GM18861 (cell line): Measurements from ENCODE around the gene OR2C3.
"Not testable (repeated sequence)": the region's sequence is repeated elsewhere in the genome, so short reads cannot be mapped to it uniquely, and the experiment has no call there.

Source experiments
- ATAC-seq: cut with Tn5 transposase; IDR thresholded peaks from one replicate; pipeline ENCODE4 v1.9.1; 2021; ENCODE audit not compliant: unreplicated experiment

Gene OR2C3

DNA sequence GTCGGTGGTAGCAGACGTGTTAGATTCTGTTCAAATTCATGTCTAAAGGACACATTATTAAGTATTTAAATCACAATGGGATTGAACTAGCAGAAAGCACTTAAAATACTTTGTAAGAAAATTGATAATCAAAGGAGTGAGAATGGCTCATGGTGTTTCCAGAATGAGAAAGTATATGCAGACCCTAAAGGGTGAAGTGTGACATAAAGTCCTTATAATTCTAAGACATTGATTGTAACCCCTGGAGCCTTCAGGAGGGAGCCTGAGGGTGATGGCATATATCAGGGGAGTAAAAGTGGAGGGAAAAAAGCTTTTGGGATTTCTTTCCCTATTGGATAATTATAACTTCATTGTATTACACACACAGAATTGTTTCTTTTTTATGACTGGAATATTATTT is at the start of gene OR2C3:
OR2C3 (minus strand) TSS at position 101 of the 400 bp plus-strand sequence. CDS start 3,929 bp downstream, outside the sequence.
- no peak for ATAC-seq

DNA sequence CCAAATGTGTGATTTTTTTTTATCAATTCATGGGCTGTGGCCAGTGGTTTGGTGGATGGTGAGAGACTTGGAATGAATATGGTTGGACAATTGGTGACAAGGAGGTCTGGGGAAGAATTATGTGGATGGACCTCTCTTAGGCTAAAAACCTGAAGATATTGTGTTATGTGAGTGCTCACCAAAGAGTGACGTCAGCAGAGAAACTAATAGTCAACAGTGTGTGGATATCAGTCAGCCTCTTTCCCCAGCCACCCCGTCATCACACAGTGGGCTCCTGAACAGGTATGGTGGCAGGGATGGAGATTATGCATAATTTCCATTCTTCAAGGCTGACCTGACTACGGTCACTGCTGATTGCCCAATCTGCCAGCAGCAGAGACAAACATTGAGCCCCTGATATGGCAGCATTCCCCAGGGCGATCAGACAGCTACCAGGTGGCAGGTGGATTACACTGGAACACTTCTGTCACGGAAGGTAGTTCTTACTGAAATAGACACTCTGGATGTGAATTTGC is 42.8 kb upstream of the OR2C3 start:
- ATAC-seq, result no peak

GRCh38 chr1:247576514-247576913 is 40.3 kb upstream of the OR2C3 start:
- no peak for ATAC-seq

GRCh38 chr1:247574664-247575063 is 38.4 kb upstream of the OR2C3 start:
- ATAC-seq, result no peak

DNA sequence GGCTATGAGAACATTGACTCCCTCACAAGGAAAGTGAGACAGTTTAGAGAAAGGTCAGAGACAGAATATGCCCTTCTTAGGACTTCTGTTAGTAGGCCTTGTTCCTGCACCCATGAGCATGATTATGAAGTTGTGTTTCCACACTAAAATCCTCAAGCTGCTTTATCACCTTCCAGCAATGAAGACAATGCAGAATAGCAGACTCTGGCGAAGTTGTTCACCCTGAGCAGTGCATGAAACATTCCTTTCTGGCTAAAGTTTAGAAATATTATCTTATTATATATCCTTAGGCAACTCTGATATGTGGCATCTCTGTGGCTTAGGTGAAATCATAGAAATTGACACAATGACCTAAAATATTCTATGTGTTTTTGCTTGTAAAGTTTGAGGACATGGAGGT is 38.0 kb upstream of the OR2C3 start:
- no peak for ATAC-seq

DNA sequence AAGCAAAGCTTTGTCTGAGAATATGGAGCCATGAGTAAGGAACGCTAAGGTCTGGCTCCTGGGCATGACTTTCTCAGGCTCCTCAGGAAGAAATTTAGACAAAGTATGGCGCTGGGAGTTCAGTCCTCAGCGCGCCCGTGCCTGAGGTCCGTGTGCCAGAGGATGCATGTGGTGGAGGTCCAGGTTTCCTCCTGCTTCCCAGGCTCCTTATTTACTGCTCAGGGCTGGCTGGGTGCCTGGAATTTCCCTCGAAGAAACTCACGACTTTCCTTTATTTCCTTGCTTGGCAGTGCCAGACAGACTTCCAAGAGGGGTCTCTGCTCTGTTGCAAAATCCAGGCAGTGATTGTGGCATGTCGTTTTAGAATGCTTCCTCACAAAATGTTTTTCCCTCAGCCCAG is 26.0 kb upstream of the OR2C3 start:
- ATAC-seq, result no peak

- ATAC-seq, result no peak
These were observed 25.5 kb upstream of the OR2C3 start for GRCh38 chr1:247561711-247562110.

DNA sequence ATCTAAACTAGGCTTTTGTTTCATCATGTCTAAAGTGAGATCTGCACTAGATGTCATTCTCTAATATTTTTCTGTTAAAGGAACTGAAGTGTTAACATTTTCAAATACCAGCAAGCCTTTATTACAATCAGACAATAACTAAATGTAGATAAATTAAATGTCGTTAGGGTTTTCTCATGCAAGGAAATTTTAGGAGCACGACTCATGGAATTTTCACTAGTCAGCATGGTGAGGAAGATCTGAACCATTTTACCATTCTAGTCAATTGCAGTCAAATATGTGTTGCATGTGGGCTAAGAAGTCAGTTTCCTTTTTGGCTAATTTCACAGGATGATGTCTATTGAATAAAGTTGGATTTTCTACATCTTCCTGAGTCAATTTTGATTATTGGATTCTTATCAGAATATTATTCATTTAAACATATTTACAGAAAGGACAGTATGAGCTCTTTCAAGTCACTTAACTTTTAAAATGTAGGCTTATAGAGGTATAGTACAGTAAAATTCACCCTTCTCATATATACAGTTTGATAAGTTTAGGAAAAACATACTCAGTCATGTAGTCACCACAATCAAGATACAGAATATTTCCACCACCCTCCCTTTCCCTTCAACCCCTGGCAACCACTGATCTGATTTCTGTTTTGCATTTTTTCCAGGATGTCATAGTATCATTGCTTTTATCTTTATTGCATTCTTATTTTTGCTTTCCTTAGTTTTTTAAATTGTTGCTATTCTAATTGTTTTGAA is 21.9 kb upstream of the OR2C3 start:
- ATAC-seq, result no peak

GRCh38 chr1:247552231-247552630 is 16.0 kb upstream of the OR2C3 start:
- no peak for ATAC-seq

- ATAC-seq, result no peak
These were observed 15.5 kb upstream of the OR2C3 start for GRCh38 chr1:247551721-247552120.

DNA sequence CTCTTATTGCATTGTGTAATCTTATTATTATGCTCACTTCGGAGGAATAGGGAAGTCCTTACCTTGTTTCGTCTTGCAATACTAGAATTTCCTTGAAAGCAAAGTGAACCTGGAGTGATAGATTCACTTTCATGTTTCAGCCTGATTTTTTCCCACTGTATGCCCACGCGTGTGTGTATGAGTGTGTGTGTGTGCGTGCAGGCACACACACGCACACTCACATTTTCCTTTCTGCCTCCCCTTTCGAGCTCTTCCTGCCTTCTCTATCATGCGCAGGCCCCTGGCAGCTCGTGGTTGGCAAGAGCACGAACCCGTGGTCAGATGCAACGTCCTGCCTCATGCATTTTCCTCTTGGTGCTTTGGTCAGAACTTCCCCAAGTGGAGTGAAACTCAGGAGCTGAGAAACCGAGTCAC is 12.5 kb upstream of the OR2C3 start, which contains the start of gene GCSAML:
GCSAML (plus strand) TSS at position 366 of the 414 bp plus-strand sequence. CDS start 58 bp downstream, outside the sequence.
- no peak for ATAC-seq

- ATAC-seq, result no peak
These were observed 11.9 kb upstream of the OR2C3 start for GRCh38 chr1:247548092-247548491.

DNA sequence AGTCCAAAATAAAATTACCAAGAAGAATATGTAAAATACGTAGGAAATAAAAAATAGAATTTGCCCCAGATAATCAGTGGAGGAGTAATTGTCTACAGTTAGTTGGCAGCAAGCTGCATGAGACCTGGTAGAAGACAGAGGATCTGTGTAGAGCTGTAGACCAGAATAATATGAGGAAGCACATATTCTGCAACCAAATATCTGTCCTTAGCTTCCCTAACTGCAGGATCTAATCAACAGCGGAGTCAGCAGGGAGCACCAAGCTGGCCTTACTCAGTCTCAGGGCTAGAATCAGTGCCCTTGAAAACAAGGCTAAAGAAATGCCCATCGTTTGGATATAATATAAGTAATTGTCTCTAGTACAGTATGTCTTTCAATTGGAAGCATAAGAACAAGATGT is 6.6 kb upstream of the OR2C3 start:
- ATAC-seq, result no peak

DNA sequence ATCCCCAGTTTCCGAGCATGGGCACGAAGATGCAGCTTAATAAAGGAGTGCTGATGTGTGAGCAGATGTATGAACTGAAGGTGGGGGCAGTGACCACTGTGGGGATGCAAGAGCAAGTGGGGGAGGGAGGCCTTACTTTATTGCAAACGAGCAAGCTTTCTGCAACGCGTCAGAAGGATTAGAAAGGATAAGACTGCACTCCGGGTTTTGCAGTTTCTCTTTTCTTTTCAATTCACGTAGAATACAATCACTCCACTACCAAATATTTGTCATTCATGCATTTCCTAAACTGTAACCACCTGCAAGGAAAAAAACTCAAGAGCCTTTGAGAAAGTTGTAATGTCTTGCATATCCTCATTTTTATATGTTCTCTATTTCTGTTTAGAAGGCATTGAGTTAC is 4.3 kb upstream of the OR2C3 start:
- ATAC-seq, result no peak

GRCh38 chr1:247539215-247539614 is 3.0 kb upstream of the OR2C3 start:
- ATAC-seq, result no peak

DNA sequence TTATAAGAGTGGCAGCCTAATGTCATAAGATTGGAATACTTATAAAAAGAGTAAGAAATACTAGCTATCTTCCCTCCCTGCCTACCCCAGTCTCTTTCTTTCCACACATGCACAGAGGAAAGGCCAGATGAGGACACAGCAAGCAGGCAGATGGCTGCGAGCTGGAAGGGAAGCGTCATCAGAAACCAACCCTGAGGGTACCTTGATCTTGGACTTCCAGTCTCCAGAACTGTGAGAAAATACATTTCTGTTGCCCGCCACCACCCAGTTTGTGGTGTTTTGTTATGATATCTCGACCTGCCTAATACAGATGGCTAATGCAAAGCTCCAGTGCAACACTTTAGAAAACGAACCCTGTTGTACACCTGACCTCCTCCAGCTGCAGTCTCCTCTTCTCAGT is 2.3 kb upstream of the OR2C3 start:
- ATAC-seq, result no peak

DNA sequence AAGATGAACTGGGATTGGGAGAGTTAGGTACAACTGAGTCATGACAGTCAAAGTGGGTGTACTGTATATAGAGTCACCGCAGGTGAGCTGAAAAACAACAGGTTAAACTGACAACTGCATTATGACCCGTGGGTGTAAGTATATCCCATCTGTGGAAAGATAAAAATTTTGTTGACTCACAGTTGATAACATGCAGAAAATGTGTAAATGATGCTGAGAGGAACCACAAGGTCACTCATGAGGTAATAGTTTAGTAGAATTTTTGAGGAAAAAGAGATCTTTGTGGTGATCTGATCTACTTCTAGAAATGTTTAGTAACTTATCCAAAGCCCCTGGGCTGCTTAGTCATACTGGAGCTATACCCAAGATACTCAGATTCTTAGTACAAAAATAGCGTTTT is 838 bp downstream of the OR2C3 start:
- ATAC-seq, result no peak

DNA sequence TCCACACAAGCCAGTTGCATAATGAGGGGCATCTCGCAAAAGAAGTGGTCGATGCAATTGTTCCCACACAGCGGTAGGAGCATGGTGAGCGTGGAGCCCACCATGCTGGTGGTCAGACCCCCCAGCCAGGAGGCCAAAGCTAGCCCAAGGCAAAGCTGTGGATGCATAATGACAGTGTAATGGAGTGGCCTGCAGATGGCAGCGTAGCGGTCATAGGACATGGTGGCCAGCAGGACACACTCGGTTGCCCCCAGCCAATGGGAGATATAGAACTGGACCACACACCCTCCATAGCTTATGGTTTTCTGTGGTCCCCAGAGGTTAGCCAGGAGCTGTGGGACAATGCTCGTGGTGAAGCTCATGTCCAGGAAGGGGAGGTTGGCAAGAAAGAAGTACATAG is 4.3 kb downstream of the OR2C3 start:
- ATAC-seq, result no peak

- no peak for ATAC-seq
These were observed 5.5 kb downstream of the OR2C3 start for GRCh38 chr1:247530785-247531184.

DNA sequence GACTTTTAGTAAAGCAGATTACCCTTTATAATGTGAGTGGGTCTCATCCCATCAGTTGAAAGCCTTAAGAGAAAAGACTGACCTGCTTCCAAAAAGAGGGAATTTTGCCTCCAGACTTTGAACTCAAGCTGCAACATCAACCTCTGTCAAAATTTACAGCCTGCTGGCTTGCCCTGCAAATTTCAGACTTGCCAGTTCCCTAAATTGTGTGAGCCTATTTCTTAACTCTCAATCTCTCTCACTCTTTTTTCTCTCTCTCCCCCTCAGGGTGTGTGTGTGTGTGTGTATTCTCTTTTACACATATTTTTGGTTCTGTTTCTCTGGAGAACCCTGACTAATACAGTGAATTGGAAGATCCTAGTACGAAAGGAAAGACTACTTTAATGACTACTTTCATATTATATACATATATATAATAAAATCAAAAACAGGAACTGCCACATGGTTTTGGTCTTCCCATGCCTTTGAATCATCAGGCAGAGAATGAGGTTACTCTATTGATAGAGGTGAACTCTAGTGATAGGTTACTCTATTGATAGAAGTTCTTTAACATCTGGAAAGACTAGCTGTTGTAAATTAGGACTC is 6.4 kb downstream of the OR2C3 start:
- ATAC-seq, result no peak

- ATAC-seq, result no peak
These were observed 7.3 kb downstream of the OR2C3 start for GRCh38 chr1:247528812-247529474.

GRCh38 chr1:247521886-247522285 is 14.4 kb downstream of the OR2C3 start:
- not testable (repeated sequence) for ATAC-seq
